HG02798 (cell line): Measurements from ENCODE around the gene GPR45.

Experiments
- ATAC-seq: cut with Tn5 transposase; IDR thresholded peaks from one replicate; pipeline ENCODE4 v1.9.1; 2021; ENCODE audit warnings: mild to moderate bottlenecking; ENCODE audit not compliant: unreplicated experiment, poor library complexity

Gene GPR45

DNA sequence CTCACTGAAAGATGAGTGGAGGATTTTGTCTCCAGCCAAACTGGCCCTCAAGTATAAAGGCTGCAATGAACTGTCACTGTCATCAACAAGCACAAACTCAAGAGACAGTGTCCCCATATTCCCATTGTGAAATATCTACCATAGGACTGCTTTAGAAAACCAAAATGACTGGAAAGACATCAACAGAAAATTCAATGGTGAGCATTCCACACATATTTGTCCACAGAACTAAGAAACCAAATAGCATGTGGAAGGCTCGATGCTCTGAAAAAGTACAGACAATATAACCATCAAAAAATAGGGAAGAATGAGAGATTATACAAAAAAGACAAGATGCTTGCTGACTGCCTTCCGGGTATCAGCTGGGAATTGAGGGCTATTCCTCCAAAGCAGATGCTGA is 50.4 kb downstream of the GPR45 start:
- ATAC-seq = no peak
